ENCODE data around the gene LIMA1. TPM values are rescaled to one million over a fixed set of nuclear protein-coding genes. Genes with fewer than 3 reads are reported as not detected.

The LIMA1 gene
- polyA plus RNA-seq, 3 donors: 15.9 to 134 (median 108) TPM

Other genes starting within 250 kb of the LIMA1 start
- 1 to 10 TPM in 1 of 3 donors, under 1 TPM in 2; 0.38 to 5.4 (median 0.65) TPM for gene ASIC1, start 225.9 kb downstream of the LIMA1 start, polyA plus RNA-seq
- 10 to 100 TPM; 15.8 to 38.4 (median 17.9) TPM for gene SMARCD1, start 198.2 kb downstream of the LIMA1 start, polyA plus RNA-seq
- gene GPD1, start 179.5 kb downstream of the LIMA1 start, polyA plus RNA-seq: 1,000 to 10,000 TPM in 1 of 3 donors, 100 to 1,000 TPM in 2; 119 to 1,308 (median 222) TPM
- 100 to 1,000 TPM in 2 of 3 donors, 10 to 100 TPM in 1; 57.4 to 174 (median 134) TPM for gene COX14, start 171.3 kb downstream of the LIMA1 start, polyA plus RNA-seq
- gene CERS5, start 116.2 kb downstream of the LIMA1 start, polyA plus RNA-seq: 10 to 100 TPM; 17.0 to 26.1 (median 24.9) TPM
- not detected for gene FAM186A, start 113.1 kb upstream of the LIMA1 start, polyA plus RNA-seq
- 10 to 100 TPM in 2 of 3 donors, 1 to 10 TPM in 1; 7.4 to 20.0 (median 10.5) TPM for gene LARP4, start 117.4 kb upstream of the LIMA1 start, polyA plus RNA-seq
- gene DIP2B, start 221.5 kb upstream of the LIMA1 start, polyA plus RNA-seq: 1 to 10 TPM; 4.4 to 5.7 (median 5.6) TPM